Liver (tissue), 9 donors: ENCODE results near the gene LYZL1. TPM values are rescaled to one million over a fixed set of nuclear protein-coding genes. Genes with fewer than 3 reads are reported as not detected.

ENCODE experiments used
- DNase-seq: peaks from one replicate; pipeline ENCODE4 v3.0.0-alpha.2; 2017; ENCODE audit warnings: low spot score
- H3K27ac ChIP-seq, 2 donors: one replicate each; pipeline ENCODE4 v1.7.0; 2013; ENCODE audit warnings: inconsistent platforms in 2 of 2, low read length in 2 of 2, control low read depth in 1 of 2, low read depth in 1 of 2, mild to moderate bottlenecking in 1 of 2
- H3K27me3 ChIP-seq, 4 donors: one replicate each; pipeline versions ENCODE4 v1.6.1 to v1.7.0; 2013; ENCODE audit warnings: low read length in 3 of 4, inconsistent platforms in 1 of 4, mild to moderate bottlenecking in 1 of 4, moderate library complexity in 1 of 4; ENCODE audit not compliant: control insufficient read depth in 4 of 4, insufficient read depth in 4 of 4
- H3K36me3 ChIP-seq, 4 donors: one replicate each; pipeline versions ENCODE4 v1.6.1 to v1.7.0; 2013; ENCODE audit warnings: low read length in 3 of 4, mild to moderate bottlenecking in 3 of 4, low read depth in 1 of 4, moderate library complexity in 1 of 4; ENCODE audit not compliant: control insufficient read depth in 4 of 4, insufficient read depth in 3 of 4
- H3K4me1 ChIP-seq, 4 donors: one replicate each; pipeline versions ENCODE4 v1.6.1 to v1.7.0; 2013; ENCODE audit warnings: low read length in 3 of 4, mild to moderate bottlenecking in 3 of 4, moderate library complexity in 1 of 4; ENCODE audit not compliant: control insufficient read depth in 4 of 4, insufficient read depth in 4 of 4
- H3K4me3 ChIP-seq, 3 donors: one replicate each; pipeline versions ENCODE4 v1.6.1 to v1.7.0; 2013; ENCODE audit warnings: low read length in 3 of 3, control low read depth in 1 of 3, low read depth in 1 of 3, mild to moderate bottlenecking in 1 of 3
- H3K9ac ChIP-seq, 2 donors: one replicate each; pipeline ENCODE4 v1.7.0; 2013; ENCODE audit warnings: low read length in 2 of 2, mild to moderate bottlenecking in 2 of 2, moderate library complexity in 2 of 2, control low read depth in 1 of 2, low read depth in 1 of 2
- H3K9me3 ChIP-seq, 4 donors: one replicate each; pipeline versions ENCODE4 v1.6.1 to v1.7.0; 2013; ENCODE audit warnings: low read length in 3 of 4; ENCODE audit not compliant: control insufficient read depth in 4 of 4
- ATF3 ChIP-seq: IDR thresholded peaks from 2 replicates; pipeline ENCODE4 v1.6.1; 2016; ENCODE audit warnings: antibody characterized with exemption
- CTCF ChIP-seq: fragments of 150-350 bp; IDR thresholded peaks from 2 replicates; pipeline ENCODE4 v1.5.1; 2017; ENCODE audit warnings: improper control_type of control experiment, low read depth, low read length; ENCODE audit not compliant: missing input control
- EGR1 ChIP-seq, 2 donors: IDR thresholded peaks; 2 replicates each; pipeline ENCODE4 v1.6.1; 2016 to 2018; ENCODE audit warnings: antibody characterized with exemption in 2 of 2, low read depth in 2 of 2
- FOXA1 ChIP-seq: IDR thresholded peaks from 2 replicates; pipeline ENCODE4 v1.6.1; 2016; ENCODE audit warnings: antibody characterized with exemption
- FOXA2 ChIP-seq: IDR thresholded peaks from 2 replicates; pipeline ENCODE4 v1.6.1; 2016; ENCODE audit warnings: antibody characterized with exemption
- GABPA ChIP-seq, 2 donors: IDR thresholded peaks in 1 of 2; conservative IDR thresholded peaks in 1 of 2; 2 replicates each; pipeline ENCODE4 v1.6.1; 2016; ENCODE audit warnings: antibody characterized with exemption in 2 of 2, mild to moderate bottlenecking in 1 of 2, moderate library complexity in 1 of 2
- HNF4G ChIP-seq: IDR thresholded peaks from 2 replicates; pipeline ENCODE4 v1.6.1; 2016; ENCODE audit warnings: antibody characterized with exemption
- JUND ChIP-seq, 2 donors: IDR thresholded peaks; 2 replicates each; pipeline ENCODE4 v1.6.1; 2016; ENCODE audit warnings: antibody characterized with exemption in 2 of 2
- MAX ChIP-seq: IDR thresholded peaks from 2 replicates; pipeline ENCODE4 v1.6.1; 2016; ENCODE audit warnings: antibody characterized with exemption
- NR2F2 ChIP-seq: IDR thresholded peaks from 2 replicates; pipeline ENCODE4 v1.6.1; 2016; ENCODE audit warnings: antibody characterized with exemption
- REST ChIP-seq: IDR thresholded peaks from 2 replicates; pipeline ENCODE4 v1.6.1; 2016; ENCODE audit warnings: antibody characterized with exemption, mild to moderate bottlenecking
- RXRA ChIP-seq, 2 donors: IDR thresholded peaks; 2 replicates each; pipeline ENCODE4 v1.6.1; 2017 to 2018; ENCODE audit warnings: antibody characterized with exemption in 2 of 2, mild to moderate bottlenecking in 1 of 2
- SP1 ChIP-seq: IDR thresholded peaks from 2 replicates; pipeline ENCODE4 v1.6.1; 2018; ENCODE audit warnings: antibody characterized with exemption, mild to moderate bottlenecking
- TAF1 ChIP-seq: conservative IDR thresholded peaks from 2 replicates; pipeline ENCODE4 v1.6.1; 2016; ENCODE audit warnings: antibody characterized with exemption, mild to moderate bottlenecking
- YY1 ChIP-seq: IDR thresholded peaks from 2 replicates; pipeline ENCODE4 v1.6.1; 2016; ENCODE audit warnings: antibody characterized with exemption, mild to moderate bottlenecking
- ZBTB33 ChIP-seq: IDR thresholded peaks from 2 replicates; pipeline ENCODE4 v1.6.1; 2016; ENCODE audit warnings: antibody characterized with exemption
- WGBS: extraction: QIAGEN DNeasy Blood & Tissue Kit; methylation state at CpG from one replicate; pipeline ENCODE4 v1.1.7; 2013; 5-methylcytosine and 5-hydroxymethylcytosine counted together
- polyA plus RNA-seq, 2 donors: library from polyadenylated mRNA; stranded (reverse) in 1 of 2; unstranded in 1 of 2; fragments of 200-250 nt in 1 of 2; fragments of >200 nt in 1 of 2; fragmentation: Nextera tagmentation in 1 of 2; extraction: Ambion mirVana in 1 of 2; gene quantifications; one replicate each; pipeline versions ENCODE4 v1.2.1 to v1.2.3, GENCODE V29; 2013 to 2015
- total RNA-seq, 2 donors: library from RNA; depleted of rRNA; stranded (reverse); fragments of >200 nt; gene quantifications; one replicate each; pipeline ENCODE4 v1.2.3, GENCODE V29; 2014
- donor health status: healthy.
- donor health status: healthy.
- donor health status: healthy.
- donor health status: healthy.
- donor health status: healthy.

LYZL1 gene
- total and polyA plus RNA-seq, 4 donors: not detected

- Histone ChIP-seq H3K9ac (no peak overlapping the region), H3K36me3 (no peaks in the 10 kb centered on the region), H3K27me3 (no peaks in the 10 kb centered on the region), H3K9me3 (no peaks in the 10 kb centered on the region), H3K4me1 (no peaks in the 10 kb centered on the region), H3K4me3 (no peak overlapping the region), H3K27ac (no peak overlapping the region)
- TF ChIP-seq RXRA (IDR thresholded peaks at IDR 0.05) (no peak), SP1 (no peak), TAF1 (no peak), MAX (no peak), FOXA2 (no peak), YY1 (no peak), EGR1 (IDR thresholded peaks at IDR 0.05; ENCODE audit: low read depth in 2 of 2) (no peak), ZBTB33 (no peak), GABPA (IDR thresholded peaks at IDR 0.05 in 1 of 2, conservative IDR thresholded peaks at IDR 0.05 in 1 of 2) (no peak), REST (no peak), CTCF (no peak), NR2F2 (no peak), FOXA1 (no peak), HNF4G (no peak)
- DNase-seq: no peak
These were observed 46.9 kb upstream of the LYZL1 start for GRCh38 chr10:29241925-29242324.

- Histone ChIP-seq H3K27ac (no peak overlapping the region), H3K27me3 (no peaks in the 10 kb centered on the region), H3K4me3 (no peak overlapping the region), H3K4me1 (no peaks in the 10 kb centered on the region), H3K36me3 (no peaks in the 10 kb centered on the region), H3K9ac (no peak overlapping the region), H3K9me3 (no peaks in the 10 kb centered on the region)
- DNase-seq: no peak
- TF ChIP-seq FOXA2: no peak
- TF ChIP-seq REST: no peak
- no peak for TF ChIP-seq RXRA (IDR thresholded peaks at IDR 0.05)
- no peak for TF ChIP-seq ATF3
- no peak for TF ChIP-seq YY1
- TF ChIP-seq FOXA1: no peak
- TF ChIP-seq EGR1 (IDR thresholded peaks at IDR 0.05; ENCODE audit: low read depth in 2 of 2): no peak
- TF ChIP-seq CTCF: no peak
- no peak for TF ChIP-seq MAX
- no peak for TF ChIP-seq JUND (IDR thresholded peaks at IDR 0.05)
- WGBS: 62% methylated on average over 5 of the region's 5 CpGs
These were observed 45.8 kb upstream of the LYZL1 start for GRCh38 chr10:29243066-29243465.
